Calu3 (cell line): ENCODE measurements around the gene KLHL33. TPM values are rescaled to one million over a fixed set of nuclear protein-coding genes. Genes with fewer than 3 reads are reported as not detected.

Source experiments
- BruUV-seq: library from RNA; stranded (reverse); fragments of 400-500 nt; replicated peaks from 2 replicates; lab custom pipeline; 2021; lab: Mats Ljungman, UMichigan
- CTCF ChIA-PET: fragments of 300-600 bp; sonication (Branson Sonifier 250); formaldehyde crosslinking; loops from one replicate; lab custom pipeline; 2022; ENCODE audit warnings: antibody characterized with exemption; lab: Charles Lee
- DNase-seq: peaks from one replicate; pipeline ENCODE4 v3.0.0; 2022
- H3K27ac Mint-ChIP-seq: one replicate; pipeline ENCODE4 v1.8.0; 2022; ENCODE audit warnings: mixed read lengths; ENCODE audit not compliant: unreplicated experiment
- H3K27me3 Mint-ChIP-seq: one replicate; pipeline ENCODE4 v1.8.0; 2022; ENCODE audit warnings: mixed read lengths; ENCODE audit not compliant: unreplicated experiment
- H3K36me3 Mint-ChIP-seq: one replicate; pipeline ENCODE4 v1.8.0; 2022; ENCODE audit warnings: mild to moderate bottlenecking, moderate library complexity, mixed read lengths; ENCODE audit not compliant: insufficient read depth, unreplicated experiment
- H3K4me1 Mint-ChIP-seq: one replicate; pipeline ENCODE4 v1.8.0; 2022; ENCODE audit warnings: mild to moderate bottlenecking, low read depth, mixed read lengths; ENCODE audit not compliant: unreplicated experiment
- H3K4me3 Mint-ChIP-seq: one replicate; pipeline ENCODE4 v1.8.0; 2022; ENCODE audit warnings: mild to moderate bottlenecking, low read depth, moderate library complexity, mixed read lengths; ENCODE audit not compliant: unreplicated experiment
- H3K9me3 Mint-ChIP-seq: one replicate; pipeline ENCODE4 v1.8.0; 2022; ENCODE audit warnings: low read depth, mixed read lengths; ENCODE audit not compliant: unreplicated experiment
- CTCF ChIP-seq: fragments of 200-600 bp; IDR thresholded peaks from one replicate; pipeline ENCODE4 v1.8.0; 2022; ENCODE audit warnings: antibody characterized with exemption; ENCODE audit not compliant: unreplicated experiment
- intact Hi-C: fragments of 100-400 bp; cut with micrococcal nuclease; formaldehyde crosslinking; loops from one replicate; pipeline ENCODE4 v1.10.0; 2022; ENCODE audit not compliant: unreplicated experiment
- total RNA-seq: library from RNA; stranded (reverse); gene quantifications from 2 replicates; pipeline ENCODE4 v1.2.3, GENCODE V29; 2022

Gene KLHL33
- total RNA-seq, 1 experiment from 2014 or later, result not detected

GRCh38 chr14:20415782-20416206, 20.2 kb downstream of the KLHL33 start:
- H3K4me1 Mint-ChIP-seq, result peaks cover 36% of the 10 kb centered on the region
- peaks cover 28% of the 10 kb centered on the region for H3K36me3 Mint-ChIP-seq
- no TSS peak for BruUV-seq
- CTCF ChIA-PET, result interaction anchor here (0.7 to 2.1 kb wide), 8 partner anchors 15 to 198 kb away, joined by 3 to 14 read pairs (median 5); partner anchors contain the start of genes APEX1, OSGEP, PARP2 and PIP4P1
- no peaks in the 10 kb centered on the region for H3K9me3 Mint-ChIP-seq
- peak; percentile 30 for TF ChIP-seq CTCF
- H3K27me3 Mint-ChIP-seq, result no peaks in the 10 kb centered on the region
- intact Hi-C loops, result loop anchor here (2.0 to 5.0 kb wide), 5 partner anchors 39 to 267 kb away; partner anchors contain the start of genes APEX1, OSGEP, PARP2 and RNASE4
- peak; percentile 55 for DNase-seq
- H3K4me3 Mint-ChIP-seq, result no peak overlapping the region
- peak overlapping the region; percentile 18 for H3K27ac Mint-ChIP-seq

GRCh38 chr14:20413744-20414082, 22.3 kb downstream of the KLHL33 start:
- intact Hi-C loops, result loop anchor here (2.0 kb wide), 1 partner anchor 41 kb away; the partner anchor contains the start of genes APEX1 and OSGEP
- no peak for DNase-seq
- TSS peak; percentile 92 for BruUV-seq
- H3K9me3 Mint-ChIP-seq, result no peaks in the 10 kb centered on the region
- H3K36me3 Mint-ChIP-seq, result peaks cover 28% of the 10 kb centered on the region
- peak overlapping the region; percentile 76 for H3K4me3 Mint-ChIP-seq
- no peaks in the 10 kb centered on the region for H3K27me3 Mint-ChIP-seq
- H3K27ac Mint-ChIP-seq, result peak overlapping the region; percentile 83
- CTCF ChIA-PET, result no interaction called here
- TF ChIP-seq CTCF, result no peak
- H3K4me1 Mint-ChIP-seq, result peaks cover 27% of the 10 kb centered on the region

GRCh38 chr14:20412876-20413743, 22.9 kb downstream of the KLHL33 start, which contains the start of gene TEP1:
TEP1 (minus strand) TSS chr14:20413501; CDS start chr14:20408439, 5,062 bp downstream.
- Mint-ChIP-seq H3K4me3 (peak within 1 kb of the TSS; percentile 76), H3K4me1 (peaks cover 21% of the 10 kb centered on the region), H3K27ac (peak within 1 kb of the TSS; percentile 83), H3K36me3 (peaks cover 28% of the 10 kb centered on the region), H3K27me3 (no peaks in the 10 kb centered on the region), H3K9me3 (no peaks in the 10 kb centered on the region)
- no peak for TF ChIP-seq CTCF
- peak; percentile 86 for DNase-seq
- no TSS peak for BruUV-seq
- intact Hi-C loops, result no loop called here
- CTCF ChIA-PET, result interaction anchor here (0.6 kb wide), 1 partner anchor 227 kb away, joined by 3 read pairs; no protein-coding TSS in a partner anchor

- CTCF ChIA-PET, result no interaction called here
- Mint-ChIP-seq H3K27ac (peak overlapping the region; percentile 83), H3K4me3 (peak overlapping the region; percentile 76), H3K36me3 (peaks cover 23% of the 10 kb centered on the region), H3K9me3 (no peaks in the 10 kb centered on the region), H3K4me1 (peaks cover 18% of the 10 kb centered on the region), H3K27me3 (no peaks in the 10 kb centered on the region)
- BruUV-seq, result TSS peak; percentile 57
- no peak for DNase-seq
- TF ChIP-seq CTCF, result no peak
- intact Hi-C loops, result no loop called here
Measured at GRCh38 chr14:20412411-20412810, 23.6 kb downstream of the KLHL33 start.
